Measurements from ENCODE around the gene VIPAS39. TPM values are rescaled to one million over a fixed set of nuclear protein-coding genes. Genes with fewer than 3 reads are reported as not detected.

VIPAS39 gene
- total and polyA plus RNA-seq, 12 donors: 11.2 to 36.3 (median 18.9) TPM

Small RNAs within 50 kb of the gene (small RNA-seq; reads per million reads assigned to genes)
- gene RF00404: 0 reads per million in 2 donors

Other genes starting within 250 kb of the VIPAS39 start
- gene NGB, start 186.4 kb downstream of the VIPAS39 start, total RNA-seq: 10 to 100 TPM in 1 of 9 donors, 1 to 10 TPM in 2, under 1 TPM in 2, not detected in 4; 0.17 to 13.0 (median 1.0) TPM
- gene NGB, start 186.4 kb downstream of the VIPAS39 start, polyA plus RNA-seq: 10 to 100 TPM in 2 of 3 donors, 1 to 10 TPM in 1; 6.3 to 15.4 (median 10.3) TPM
- 10 to 100 TPM; 14.0 to 48.8 (median 40.0) TPM for gene POMT2, start 136.7 kb downstream of the VIPAS39 start, total RNA-seq
- gene POMT2, start 136.7 kb downstream of the VIPAS39 start, polyA plus RNA-seq: 10 to 100 TPM; 49.2 to 52.3 (median 51.0) TPM
- gene GSTZ1, start 136.6 kb downstream of the VIPAS39 start, total RNA-seq: 100 to 1,000 TPM in 2 of 9 donors, 10 to 100 TPM in 7; 25.3 to 154 (median 53.0) TPM
- 10 to 100 TPM; 28.7 to 74.0 (median 48.5) TPM for gene GSTZ1, start 136.6 kb downstream of the VIPAS39 start, polyA plus RNA-seq
- gene TMED8, start 80.5 kb downstream of the VIPAS39 start, total RNA-seq: 10 to 100 TPM; 15.3 to 23.6 (median 20.8) TPM
- 10 to 100 TPM in 1 of 3 donors, 1 to 10 TPM in 2; 4.8 to 17.1 (median 7.0) TPM for gene TMED8, start 80.5 kb downstream of the VIPAS39 start, polyA plus RNA-seq
- gene SAMD15, start 80.2 kb downstream of the VIPAS39 start, total RNA-seq: 1 to 10 TPM in 8 of 9 donors, under 1 TPM in 1; 0.24 to 4.6 (median 1.5) TPM
- 1 to 10 TPM in 2 of 3 donors, under 1 TPM in 1; 0.51 to 2.0 (median 1.0) TPM for gene SAMD15, start 80.2 kb downstream of the VIPAS39 start, polyA plus RNA-seq
- gene NOXRED1, start 34.1 kb downstream of the VIPAS39 start, total RNA-seq: under 1 TPM in 6 of 9 donors, not detected in 3; 0.22 to 0.72 (median 0.45) TPM
- under 1 TPM; 0.29 to 0.64 (median 0.57) TPM for gene NOXRED1, start 34.1 kb downstream of the VIPAS39 start, polyA plus RNA-seq
- 100 to 1,000 TPM in 8 of 9 donors, 10 to 100 TPM in 1; 93.6 to 240 (median 161) TPM for gene AHSA1, start 492 bp upstream of the VIPAS39 start, total RNA-seq
- gene AHSA1, start 492 bp upstream of the VIPAS39 start, polyA plus RNA-seq: 100 to 1,000 TPM in 2 of 3 donors, 10 to 100 TPM in 1; 91.4 to 386 (median 166) TPM
- gene ISM2, start 41.2 kb upstream of the VIPAS39 start, total RNA-seq: under 1 TPM in 3 of 9 donors, not detected in 6; 0.11 to 0.22 (median 0.17) TPM
- under 1 TPM in 1 of 3 donors, not detected in 2; 0.08 TPM for gene ISM2, start 41.2 kb upstream of the VIPAS39 start, polyA plus RNA-seq
- gene SPTLC2, start 159.0 kb upstream of the VIPAS39 start, total RNA-seq: 10 to 100 TPM; 22.8 to 61.9 (median 43.5) TPM
- 10 to 100 TPM in 1 of 3 donors, 1 to 10 TPM in 2; 7.1 to 18.3 (median 8.6) TPM for gene SPTLC2, start 159.0 kb upstream of the VIPAS39 start, polyA plus RNA-seq